Measurements from ENCODE around the gene AP2M1. TPM values are rescaled to one million over a fixed set of nuclear protein-coding genes. Genes with fewer than 3 reads are reported as not detected.
A peak's percentile ranks its signal among the peaks of the same experiment; 100 is the strongest.

The AP2M1 gene
- total RNA-seq, 1 donor from 2014 or later = 398 TPM

- no peak for TF ChIP-seq CTCF (IDR thresholded peaks at IDR 0.05)
- Mint-ChIP-seq H3K4me3 (ENCODE audit: unreplicated experiment) (no peak overlapping the region), H3K4me1 (ENCODE audit: unreplicated experiment) (no peaks in the 10 kb centered on the region), H3K27me3 (ENCODE audit: unreplicated experiment) (peaks cover 22% of the 10 kb centered on the region), H3K9me3 (ENCODE audit: unreplicated experiment) (no peaks in the 10 kb centered on the region), H3K36me3 (ENCODE audit: unreplicated experiment) (no peaks in the 10 kb centered on the region), H3K27ac (ENCODE audit: unreplicated experiment) (no peak overlapping the region)
- DNase-seq (ENCODE audit: extremely low spot score, unreplicated experiment) = no peak
Observed at GRCh38 chr3:184218814-184219213, 44.2 kb downstream of the AP2M1 start.

DNA sequence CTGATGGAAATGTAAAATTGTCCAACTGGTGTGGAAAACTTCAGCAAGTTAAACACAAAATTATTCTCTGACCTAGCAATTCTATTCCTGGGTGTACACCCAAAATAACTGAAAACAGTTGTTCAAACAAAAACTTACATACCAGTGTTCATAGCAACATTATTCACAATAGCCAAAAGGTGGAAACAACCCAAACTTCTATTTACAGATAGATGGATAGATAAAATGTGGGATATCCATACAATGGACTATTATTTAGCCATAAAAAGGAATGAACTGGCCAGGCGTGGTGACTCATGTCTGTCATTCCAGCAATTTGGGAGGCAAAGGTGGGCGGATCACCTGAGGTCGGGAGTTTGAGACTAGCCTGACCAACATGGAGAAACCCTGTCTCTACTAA, 47.9 kb downstream of the AP2M1 start:
- DNase-seq (ENCODE audit: extremely low spot score, unreplicated experiment) = no peak
- TF ChIP-seq CTCF (IDR thresholded peaks at IDR 0.05) = no peak
- no peaks in the 10 kb centered on the region for H3K36me3 Mint-ChIP-seq (ENCODE audit: unreplicated experiment)
- H3K4me1 Mint-ChIP-seq (ENCODE audit: unreplicated experiment) = no peaks in the 10 kb centered on the region
- no peak overlapping the region for H3K27ac Mint-ChIP-seq (ENCODE audit: unreplicated experiment)
- H3K9me3 Mint-ChIP-seq (ENCODE audit: unreplicated experiment) = no peaks in the 10 kb centered on the region
- H3K4me3 Mint-ChIP-seq (ENCODE audit: unreplicated experiment) = no peak overlapping the region
- H3K27me3 Mint-ChIP-seq (ENCODE audit: unreplicated experiment) = peaks cover 27% of the 10 kb centered on the region

- H3K9me3 Mint-ChIP-seq (ENCODE audit: unreplicated experiment) = no peaks in the 10 kb centered on the region
- no peak for TF ChIP-seq CTCF (IDR thresholded peaks at IDR 0.05)
- no peaks in the 10 kb centered on the region for H3K4me1 Mint-ChIP-seq (ENCODE audit: unreplicated experiment)
- H3K36me3 Mint-ChIP-seq (ENCODE audit: unreplicated experiment) = no peaks in the 10 kb centered on the region
- DNase-seq (ENCODE audit: extremely low spot score, unreplicated experiment) = no peak
- no peak overlapping the region for H3K4me3 Mint-ChIP-seq (ENCODE audit: unreplicated experiment)
- H3K27me3 Mint-ChIP-seq (ENCODE audit: unreplicated experiment) = peaks cover 36% of the 10 kb centered on the region
- no peak overlapping the region for H3K27ac Mint-ChIP-seq (ENCODE audit: unreplicated experiment)
Observed at GRCh38 chr3:184223946-184224345, 49.3 kb downstream of the AP2M1 start.

DNA sequence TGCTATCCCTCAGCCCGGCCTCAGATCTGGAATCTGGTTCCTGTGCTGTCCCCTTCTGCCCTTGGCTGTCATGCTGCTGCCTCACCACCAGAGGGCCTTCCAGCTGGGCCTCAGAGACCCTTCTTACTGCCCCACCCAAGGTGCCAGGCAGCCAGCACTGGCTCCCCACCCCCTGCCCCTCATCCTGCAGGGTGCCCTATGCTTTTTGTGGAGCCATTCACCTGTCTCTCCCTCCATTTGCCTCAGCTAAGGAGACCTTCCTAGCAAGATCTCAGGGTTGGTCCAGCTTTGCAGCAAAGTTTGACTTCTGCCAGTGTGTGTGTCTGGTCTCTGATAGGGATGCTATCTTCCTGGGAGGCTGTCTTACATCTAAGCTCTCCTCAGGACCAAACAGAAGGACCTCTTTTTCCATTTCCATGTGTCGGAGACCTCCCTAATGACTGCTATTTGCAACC, 52.9 kb downstream of the AP2M1 start:
- H3K9me3 Mint-ChIP-seq (ENCODE audit: unreplicated experiment) = no peaks in the 10 kb centered on the region
- H3K27ac Mint-ChIP-seq (ENCODE audit: unreplicated experiment) = no peak overlapping the region
- peak; percentile 73 for TF ChIP-seq CTCF (IDR thresholded peaks at IDR 0.05)
- no peak for DNase-seq (ENCODE audit: extremely low spot score, unreplicated experiment)
- peaks cover 50% of the 10 kb centered on the region for H3K27me3 Mint-ChIP-seq (ENCODE audit: unreplicated experiment)
- no peak overlapping the region for H3K4me3 Mint-ChIP-seq (ENCODE audit: unreplicated experiment)
- H3K36me3 Mint-ChIP-seq (ENCODE audit: unreplicated experiment) = no peaks in the 10 kb centered on the region
- H3K4me1 Mint-ChIP-seq (ENCODE audit: unreplicated experiment) = peaks cover 5% of the 10 kb centered on the region

- H3K4me3 Mint-ChIP-seq (ENCODE audit: unreplicated experiment) = peak overlapping the region; percentile 70
- no peaks in the 10 kb centered on the region for H3K36me3 Mint-ChIP-seq (ENCODE audit: unreplicated experiment)
- no peaks in the 10 kb centered on the region for H3K9me3 Mint-ChIP-seq (ENCODE audit: unreplicated experiment)
- no peak for DNase-seq (ENCODE audit: extremely low spot score, unreplicated experiment)
- H3K4me1 Mint-ChIP-seq (ENCODE audit: unreplicated experiment) = peaks cover 5% of the 10 kb centered on the region
- H3K27ac Mint-ChIP-seq (ENCODE audit: unreplicated experiment) = no peak overlapping the region
- H3K27me3 Mint-ChIP-seq (ENCODE audit: unreplicated experiment) = peaks cover 52% of the 10 kb centered on the region
- TF ChIP-seq CTCF (IDR thresholded peaks at IDR 0.05) = no peak
Observed at GRCh38 chr3:184228376-184229137, 53.9 kb downstream of the AP2M1 start.

Measured in osteocyte (in vitro differentiated cells).